ENCODE measurements around the gene THAP11.

THAP11 gene

GRCh38 chr16:67892899-67893742 lies 51.0 kb downstream of the THAP11 start, which contains the start of gene PSKH1:
PSKH1 (plus strand) TSS chr16:67893254; CDS start chr16:67908750, 15,496 bp downstream.
- peak; percentile 100 for DNase-seq (ENCODE audit: low spot score)
- TF ChIP-seq CTCF (IDR thresholded peaks at IDR 0.05; ENCODE audit: extremely low read depth, missing control alignments): no peak
